GM12878 (cell line): ENCODE data around the gene ZDHHC19. TPM values are rescaled to one million over a fixed set of nuclear protein-coding genes. Genes with fewer than 3 reads are reported as not detected.

ENCODE experiments used
- BHLHE40 ChIP-seq, 2 experiments: fragments of 450-650 bp in 1 of 2; IDR thresholded peaks; 2 replicates each; pipeline ENCODE4 v1.6.1; 2011 to 2017; ENCODE audit warnings: low read depth in 2 of 2, borderline replicate concordance in 1 of 2, improper control_type of control experiment in 1 of 2, low read length in 1 of 2, mild to moderate bottlenecking in 1 of 2
- EED ChIP-seq: sonication (generic); IDR thresholded peaks from 2 replicates; pipeline ENCODE4 v1.6.1; 2016; ENCODE audit warnings: antibody characterized with exemption, low read depth
- MTA3 ChIP-seq: IDR thresholded peaks from 2 replicates; pipeline ENCODE4 v1.6.1; 2012; ENCODE audit warnings: low read length, inconsistent platforms, borderline replicate concordance
- POU2F2 ChIP-seq: IDR thresholded peaks from 3 replicates; pipeline ENCODE4 v1.6.1; 2011; ENCODE audit warnings: low read depth, mild to moderate bottlenecking, low read length, borderline replicate concordance
- RUNX3 ChIP-seq: IDR thresholded peaks from 2 replicates; pipeline ENCODE4 v1.6.1; 2012; ENCODE audit warnings: low read length, inconsistent platforms
- TAF1 ChIP-seq: IDR thresholded peaks from 2 replicates; pipeline ENCODE4 v1.6.1; 2011; ENCODE audit warnings: mild to moderate bottlenecking, low read depth, low read length, borderline replicate concordance
- TCF12 ChIP-seq: IDR thresholded peaks from 2 replicates; pipeline ENCODE4 v1.6.1; 2011; ENCODE audit warnings: low read depth, mild to moderate bottlenecking, low read length
- polyA plus RNA-seq, 11 experiments: library from polyadenylated mRNA; depleted of rRNA in 4 of 11; unstranded in 6 of 11; stranded (reverse) in 5 of 11; fragments of >200 nt; fragmentation: Nextera tagmentation in 4 of 11; fragmentation: Illumina TruSeq in 1 of 11; extraction: Ambion mirVana in 4 of 11; extraction: Trizol in 1 of 11; gene quantifications; 1 replicate in 1 of 11; 2 replicates in 10 of 11; pipeline versions ENCODE4 v1.2.1 to v1.2.3, GENCODE V29; 2011 to 2016; ENCODE audit warnings: inconsistent platforms in 2 of 11, missing spikeins in 2 of 11, low read depth in 1 of 11
- total RNA-seq, 4 experiments: library from RNA; depleted of rRNA in 3 of 4; stranded (reverse); fragments of >200 nt in 3 of 4; fragmentation: Illumina TruSeq in 1 of 4; extraction: Trizol in 1 of 4; gene quantifications; 2 replicates each; pipeline versions ENCODE4 v1.2.1 to v1.2.3, GENCODE V29; 2013 to 2021
- TF ChIP-seq, protein P1 (sequence below): fragments of 450-650 bp; IDR thresholded peaks from 2 replicates; pipeline ENCODE4 v1.6.1; 2017; ENCODE audit warnings: mild to moderate bottlenecking, moderate library complexity
- TF ChIP-seq, protein P2 (sequence below): fragments of 450-650 bp; IDR thresholded peaks from 2 replicates; pipeline ENCODE4 v1.6.1; 2016; ENCODE audit warnings: mild to moderate bottlenecking, moderate library complexity, borderline replicate concordance
- TF ChIP-seq, protein P3 (sequence below): IDR thresholded peaks from 2 replicates; pipeline ENCODE4 v1.6.1; 2012; ENCODE audit warnings: improper control_type of control experiment, low read depth, low read length; ENCODE audit not compliant: insufficient replicate concordance

The ZDHHC19 gene
- total and polyA plus RNA-seq, 10 of the 15 experiments (the other 5 are each of a cell fraction or from before 2014, with no cell fraction given), result 0.26 TPM; not detected in 9

DNA sequence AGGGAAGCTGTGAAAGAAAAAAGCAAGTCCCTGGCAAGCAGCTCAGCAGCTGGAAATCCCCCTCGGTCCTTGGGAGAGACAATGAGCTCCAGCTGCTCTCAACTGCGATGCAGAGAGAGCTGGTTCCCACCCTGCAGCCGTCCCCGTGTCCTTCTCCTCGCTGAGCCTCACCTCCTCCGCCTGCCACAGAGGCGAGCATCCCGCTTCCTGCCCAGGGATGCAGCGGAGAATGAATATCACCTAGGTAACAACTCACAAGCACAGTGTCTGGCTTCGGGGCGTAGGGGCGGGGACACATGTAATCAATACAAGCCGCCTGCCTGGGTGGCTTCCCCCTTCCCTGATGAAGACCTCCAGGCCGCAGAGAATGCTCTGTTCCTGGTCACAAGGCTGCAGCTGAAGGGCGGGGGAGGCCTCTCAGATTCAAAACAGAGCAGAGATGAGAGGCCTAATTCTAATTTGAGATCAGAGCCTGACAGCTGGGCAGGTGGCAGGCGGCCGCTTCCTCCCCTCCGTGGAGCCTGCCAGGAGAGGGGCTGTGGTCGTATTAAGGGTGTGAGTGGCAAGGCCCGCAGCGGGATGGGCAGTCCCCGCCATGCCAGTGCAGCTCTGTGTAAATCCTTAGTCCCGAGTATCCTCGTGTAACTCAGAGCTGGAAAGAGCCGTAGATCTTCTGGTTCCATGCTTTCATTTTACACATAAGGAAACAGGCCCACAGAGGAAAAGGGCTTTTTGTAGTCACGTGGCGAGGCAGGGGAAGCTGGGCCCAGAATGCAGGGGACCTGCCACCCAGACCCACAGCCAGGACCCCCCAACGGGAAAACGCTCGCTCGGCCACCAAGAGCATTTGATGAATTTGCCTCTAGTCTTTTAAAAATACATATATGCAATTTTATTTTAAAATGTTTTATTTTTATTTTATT, 24.3 kb downstream of the ZDHHC19 start (continued):
- TF ChIP-seq, protein P1, sequence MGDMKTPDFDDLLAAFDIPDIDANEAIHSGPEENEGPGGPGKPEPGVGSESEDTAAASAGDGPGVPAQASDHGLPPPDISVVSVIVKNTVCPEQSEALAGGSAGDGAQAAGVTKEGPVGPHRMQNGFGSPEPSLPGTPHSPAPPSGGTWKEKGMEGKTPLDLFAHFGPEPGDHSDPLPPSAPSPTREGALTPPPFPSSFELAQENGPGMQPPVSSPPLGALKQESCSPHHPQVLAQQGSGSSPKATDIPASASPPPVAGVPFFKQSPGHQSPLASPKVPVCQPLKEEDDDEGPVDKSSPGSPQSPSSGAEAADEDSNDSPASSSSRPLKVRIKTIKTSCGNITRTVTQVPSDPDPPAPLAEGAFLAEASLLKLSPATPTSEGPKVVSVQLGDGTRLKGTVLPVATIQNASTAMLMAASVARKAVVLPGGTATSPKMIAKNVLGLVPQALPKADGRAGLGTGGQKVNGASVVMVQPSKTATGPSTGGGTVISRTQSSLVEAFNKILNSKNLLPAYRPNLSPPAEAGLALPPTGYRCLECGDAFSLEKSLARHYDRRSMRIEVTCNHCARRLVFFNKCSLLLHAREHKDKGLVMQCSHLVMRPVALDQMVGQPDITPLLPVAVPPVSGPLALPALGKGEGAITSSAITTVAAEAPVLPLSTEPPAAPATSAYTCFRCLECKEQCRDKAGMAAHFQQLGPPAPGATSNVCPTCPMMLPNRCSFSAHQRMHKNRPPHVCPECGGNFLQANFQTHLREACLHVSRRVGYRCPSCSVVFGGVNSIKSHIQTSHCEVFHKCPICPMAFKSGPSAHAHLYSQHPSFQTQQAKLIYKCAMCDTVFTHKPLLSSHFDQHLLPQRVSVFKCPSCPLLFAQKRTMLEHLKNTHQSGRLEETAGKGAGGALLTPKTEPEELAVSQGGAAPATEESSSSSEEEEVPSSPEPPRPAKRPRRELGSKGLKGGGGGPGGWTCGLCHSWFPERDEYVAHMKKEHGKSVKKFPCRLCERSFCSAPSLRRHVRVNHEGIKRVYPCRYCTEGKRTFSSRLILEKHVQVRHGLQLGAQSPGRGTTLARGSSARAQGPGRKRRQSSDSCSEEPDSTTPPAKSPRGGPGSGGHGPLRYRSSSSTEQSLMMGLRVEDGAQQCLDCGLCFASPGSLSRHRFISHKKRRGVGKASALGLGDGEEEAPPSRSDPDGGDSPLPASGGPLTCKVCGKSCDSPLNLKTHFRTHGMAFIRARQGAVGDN, result peak; percentile 90
- peak; percentile 89; the same call in 1 of the 2 replicates for TF ChIP-seq MTA3
- peak; percentile 87 for TF ChIP-seq EED
- TF ChIP-seq BHLHE40 (IDR thresholded peaks at IDR 0.05; ENCODE audit: borderline replicate concordance in 1 of 2, low read depth in 2 of 2, low read length in 1 of 2), result peak in 1 of 2 experiments; percentile 58; a peak in 2 of 4 replicates
- TF ChIP-seq TCF12, result peak; percentile 88
- peak; percentile 6; the same call in 1 of the 3 replicates for TF ChIP-seq POU2F2
- TF ChIP-seq, protein P2, sequence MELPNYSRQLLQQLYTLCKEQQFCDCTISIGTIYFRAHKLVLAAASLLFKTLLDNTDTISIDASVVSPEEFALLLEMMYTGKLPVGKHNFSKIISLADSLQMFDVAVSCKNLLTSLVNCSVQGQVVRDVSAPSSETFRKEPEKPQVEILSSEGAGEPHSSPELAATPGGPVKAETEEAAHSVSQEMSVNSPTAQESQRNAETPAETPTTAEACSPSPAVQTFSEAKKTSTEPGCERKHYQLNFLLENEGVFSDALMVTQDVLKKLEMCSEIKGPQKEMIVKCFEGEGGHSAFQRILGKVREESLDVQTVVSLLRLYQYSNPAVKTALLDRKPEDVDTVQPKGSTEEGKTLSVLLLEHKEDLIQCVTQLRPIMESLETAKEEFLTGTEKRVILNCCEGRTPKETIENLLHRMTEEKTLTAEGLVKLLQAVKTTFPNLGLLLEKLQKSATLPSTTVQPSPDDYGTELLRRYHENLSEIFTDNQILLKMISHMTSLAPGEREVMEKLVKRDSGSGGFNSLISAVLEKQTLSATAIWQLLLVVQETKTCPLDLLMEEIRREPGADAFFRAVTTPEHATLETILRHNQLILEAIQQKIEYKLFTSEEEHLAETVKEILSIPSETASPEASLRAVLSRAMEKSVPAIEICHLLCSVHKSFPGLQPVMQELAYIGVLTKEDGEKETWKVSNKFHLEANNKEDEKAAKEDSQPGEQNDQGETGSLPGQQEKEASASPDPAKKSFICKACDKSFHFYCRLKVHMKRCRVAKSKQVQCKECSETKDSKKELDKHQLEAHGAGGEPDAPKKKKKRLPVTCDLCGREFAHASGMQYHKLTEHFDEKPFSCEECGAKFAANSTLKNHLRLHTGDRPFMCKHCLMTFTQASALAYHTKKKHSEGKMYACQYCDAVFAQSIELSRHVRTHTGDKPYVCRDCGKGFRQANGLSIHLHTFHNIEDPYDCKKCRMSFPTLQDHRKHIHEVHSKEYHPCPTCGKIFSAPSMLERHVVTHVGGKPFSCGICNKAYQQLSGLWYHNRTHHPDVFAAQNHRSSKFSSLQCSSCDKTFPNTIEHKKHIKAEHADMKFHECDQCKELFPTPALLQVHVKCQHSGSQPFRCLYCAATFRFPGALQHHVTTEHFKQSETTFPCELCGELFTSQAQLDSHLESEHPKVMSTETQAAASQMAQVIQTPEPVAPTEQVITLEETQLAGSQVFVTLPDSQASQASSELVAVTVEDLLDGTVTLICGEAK, result 0 out of 2 replicates have a peak, but pooled peaks have one; percentile 14
- 0 out of 2 replicates have a peak, but pooled peaks have one; percentile 48 for TF ChIP-seq RUNX3
- TF ChIP-seq, protein P3, sequence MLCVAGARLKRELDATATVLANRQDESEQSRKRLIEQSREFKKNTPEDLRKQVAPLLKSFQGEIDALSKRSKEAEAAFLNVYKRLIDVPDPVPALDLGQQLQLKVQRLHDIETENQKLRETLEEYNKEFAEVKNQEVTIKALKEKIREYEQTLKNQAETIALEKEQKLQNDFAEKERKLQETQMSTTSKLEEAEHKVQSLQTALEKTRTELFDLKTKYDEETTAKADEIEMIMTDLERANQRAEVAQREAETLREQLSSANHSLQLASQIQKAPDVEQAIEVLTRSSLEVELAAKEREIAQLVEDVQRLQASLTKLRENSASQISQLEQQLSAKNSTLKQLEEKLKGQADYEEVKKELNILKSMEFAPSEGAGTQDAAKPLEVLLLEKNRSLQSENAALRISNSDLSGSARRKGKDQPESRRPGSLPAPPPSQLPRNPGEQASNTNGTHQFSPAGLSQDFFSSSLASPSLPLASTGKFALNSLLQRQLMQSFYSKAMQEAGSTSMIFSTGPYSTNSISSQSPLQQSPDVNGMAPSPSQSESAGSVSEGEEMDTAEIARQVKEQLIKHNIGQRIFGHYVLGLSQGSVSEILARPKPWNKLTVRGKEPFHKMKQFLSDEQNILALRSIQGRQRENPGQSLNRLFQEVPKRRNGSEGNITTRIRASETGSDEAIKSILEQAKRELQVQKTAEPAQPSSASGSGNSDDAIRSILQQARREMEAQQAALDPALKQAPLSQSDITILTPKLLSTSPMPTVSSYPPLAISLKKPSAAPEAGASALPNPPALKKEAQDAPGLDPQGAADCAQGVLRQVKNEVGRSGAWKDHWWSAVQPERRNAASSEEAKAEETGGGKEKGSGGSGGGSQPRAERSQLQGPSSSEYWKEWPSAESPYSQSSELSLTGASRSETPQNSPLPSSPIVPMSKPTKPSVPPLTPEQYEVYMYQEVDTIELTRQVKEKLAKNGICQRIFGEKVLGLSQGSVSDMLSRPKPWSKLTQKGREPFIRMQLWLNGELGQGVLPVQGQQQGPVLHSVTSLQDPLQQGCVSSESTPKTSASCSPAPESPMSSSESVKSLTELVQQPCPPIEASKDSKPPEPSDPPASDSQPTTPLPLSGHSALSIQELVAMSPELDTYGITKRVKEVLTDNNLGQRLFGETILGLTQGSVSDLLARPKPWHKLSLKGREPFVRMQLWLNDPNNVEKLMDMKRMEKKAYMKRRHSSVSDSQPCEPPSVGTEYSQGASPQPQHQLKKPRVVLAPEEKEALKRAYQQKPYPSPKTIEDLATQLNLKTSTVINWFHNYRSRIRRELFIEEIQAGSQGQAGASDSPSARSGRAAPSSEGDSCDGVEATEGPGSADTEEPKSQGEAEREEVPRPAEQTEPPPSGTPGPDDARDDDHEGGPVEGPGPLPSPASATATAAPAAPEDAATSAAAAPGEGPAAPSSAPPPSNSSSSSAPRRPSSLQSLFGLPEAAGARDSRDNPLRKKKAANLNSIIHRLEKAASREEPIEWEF, result peak; percentile 96
- TF ChIP-seq TAF1, result peak; percentile 40; the same call in 1 of the 2 replicates
